ENCODE measurements around the gene STK40.

Gene STK40

GRCh38 chr1:36306210-36306901 lies 79.4 kb downstream of the STK40 start, which contains the start of gene SH3D21:
TSS of gene SH3D21 (plus strand) at chr1:36306368. CDS start at chr1:36306421, 53 bp downstream.
- peak; percentile 54 for DNase-seq

DNA sequence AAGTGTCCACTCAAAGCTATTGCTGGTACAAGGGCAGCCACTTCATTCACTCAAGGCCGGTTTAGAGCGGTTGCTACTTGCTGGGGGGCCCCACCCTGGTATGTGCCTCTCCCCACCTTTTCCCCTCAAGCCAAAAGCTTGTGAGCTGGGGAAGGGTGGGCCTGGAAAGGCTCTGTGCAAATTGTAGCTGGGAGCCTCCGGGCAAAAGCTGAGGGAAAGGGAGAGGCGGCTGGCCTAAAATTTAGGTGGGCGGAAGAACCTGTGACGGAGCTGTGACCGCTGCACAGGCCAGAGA lies 79.9 kb downstream of the STK40 start:
- no peak for DNase-seq

DNA sequence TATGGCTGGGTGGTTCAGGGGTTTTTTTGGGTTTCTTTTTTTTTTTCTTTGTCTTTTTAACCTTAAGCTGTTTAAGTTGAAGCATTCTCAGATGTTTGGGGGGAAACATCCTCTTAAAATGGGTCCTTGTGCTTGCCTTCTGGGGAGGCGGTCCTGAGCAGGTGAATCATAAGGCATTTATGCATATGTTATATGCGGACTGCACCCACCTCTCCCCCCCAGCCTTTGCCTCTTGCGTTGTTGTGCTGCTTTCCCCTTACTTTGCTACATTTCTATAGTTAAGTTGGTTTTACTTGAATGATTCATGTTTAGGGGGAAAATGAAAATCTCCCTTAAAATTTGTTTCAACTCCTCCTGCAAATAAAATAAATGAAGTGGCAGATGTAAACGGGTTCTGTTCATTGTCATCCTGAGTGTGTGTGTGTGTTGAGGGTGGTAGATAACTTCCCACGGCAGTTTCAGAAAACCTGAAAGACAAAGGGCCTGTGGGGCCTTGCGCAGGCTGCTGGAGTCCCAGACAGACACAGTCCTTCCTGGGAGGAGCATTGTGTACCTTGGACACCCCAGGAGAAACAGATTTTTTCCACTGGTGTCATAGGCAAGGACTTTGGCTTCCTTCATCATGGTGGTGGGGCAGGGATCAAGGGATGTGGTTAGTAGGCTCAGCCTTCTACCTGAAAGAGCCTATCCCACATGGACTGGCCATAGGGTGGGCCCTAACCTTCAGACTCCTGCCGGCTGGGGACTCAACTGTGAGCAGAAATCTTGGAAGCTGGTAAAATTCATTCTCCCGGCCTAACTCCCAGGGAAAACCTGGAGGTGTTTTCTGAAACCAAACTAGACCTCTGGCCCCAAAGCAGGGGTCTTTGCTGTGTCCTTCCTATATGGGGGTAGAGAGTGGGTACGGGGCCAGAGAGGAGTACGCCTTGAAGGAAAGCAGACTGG lies 80.5 kb downstream of the STK40 start:
- DNase-seq = no peak

DNA sequence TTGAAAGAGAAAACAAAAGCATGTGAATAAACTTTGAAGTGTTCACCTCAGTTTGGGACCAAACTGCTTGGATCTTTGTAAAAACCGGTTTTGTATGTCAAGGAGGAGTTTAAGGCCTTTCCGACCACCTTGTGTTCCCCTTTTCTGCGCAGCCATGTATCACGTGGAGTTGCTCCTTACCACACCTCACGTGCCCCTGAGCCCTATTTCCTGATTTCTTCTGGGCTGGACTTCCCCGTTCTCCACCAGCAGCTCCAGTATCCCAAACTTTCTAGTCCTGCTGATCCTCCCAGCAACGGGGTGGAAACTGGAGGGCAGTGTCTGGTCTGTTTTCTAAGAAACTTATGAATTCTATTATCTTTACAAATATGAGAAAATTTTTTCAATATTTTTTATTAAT lies 81.2 kb downstream of the STK40 start:
- no peak for DNase-seq

GRCh38 chr1:36303650-36304360 lies 81.9 kb downstream of the STK40 start:
- DNase-seq = no peak

- no peak for DNase-seq
Observed at GRCh38 chr1:36303244-36303643, 82.5 kb downstream of the STK40 start.

DNA sequence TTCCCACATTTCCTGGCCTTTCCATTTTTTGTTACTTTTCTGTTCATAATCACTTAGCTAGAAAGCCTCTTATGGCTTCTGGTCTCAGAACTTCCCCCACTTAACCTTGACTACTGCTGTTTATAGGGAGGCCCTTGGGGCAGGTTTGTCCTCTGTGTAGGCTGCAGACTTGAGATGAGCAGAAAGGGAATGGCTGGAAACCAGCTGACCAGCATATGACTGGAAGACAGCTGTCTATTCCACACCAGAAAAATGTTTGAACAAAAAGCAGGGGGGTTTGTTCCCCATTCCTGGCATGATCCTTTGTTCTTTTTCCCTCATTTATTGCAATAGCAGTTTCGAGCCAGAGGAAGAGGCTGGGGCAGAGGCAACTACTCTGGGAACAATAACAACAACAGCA lies 84.5 kb downstream of the STK40 start:
- DNase-seq = no peak

- no peak for DNase-seq
Observed at GRCh38 chr1:36300526-36300925, 85.2 kb downstream of the STK40 start.

DNA sequence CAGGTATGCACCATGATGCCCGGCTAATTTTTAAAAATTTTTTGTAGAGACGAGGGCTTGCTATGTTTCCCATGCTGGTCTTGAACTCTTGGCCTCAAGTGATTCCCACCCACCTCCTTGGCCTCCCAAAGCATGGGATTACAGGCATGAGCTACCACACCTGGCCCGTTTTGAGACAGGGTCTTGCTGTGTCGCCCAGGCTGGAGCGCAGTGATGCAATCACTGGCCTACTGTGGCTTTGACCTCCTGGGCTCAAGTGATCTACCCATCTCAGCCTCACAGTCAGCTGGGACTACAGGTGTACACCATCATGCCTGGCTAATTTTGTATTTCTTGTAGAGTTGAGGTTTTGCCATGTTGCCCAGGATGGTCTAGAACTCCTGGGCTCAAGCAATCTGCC lies 87.1 kb downstream of the STK40 start:
- DNase-seq = no peak

DNA sequence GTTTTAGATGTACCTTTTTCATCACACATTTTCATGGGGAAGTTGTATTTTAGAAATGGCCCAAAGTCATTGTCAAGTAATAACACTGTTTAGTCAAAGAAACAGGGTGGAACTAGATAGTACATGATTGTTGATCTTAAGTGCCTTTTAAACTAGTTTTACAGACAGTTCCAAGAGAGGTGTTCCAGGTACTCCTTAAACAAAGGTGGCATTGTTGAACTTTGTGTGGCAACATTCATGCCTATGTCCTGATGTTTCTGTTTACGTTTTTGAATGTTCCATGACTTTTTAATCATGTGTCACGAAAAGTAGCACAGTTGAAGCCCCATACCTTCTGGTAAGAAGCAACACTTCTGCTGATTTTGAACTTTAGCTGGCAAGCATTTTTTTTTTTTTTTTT lies 88.7 kb downstream of the STK40 start:
- no peak for DNase-seq

GRCh38 chr1:36295390-36295789 lies 90.3 kb downstream of the STK40 start:
- no peak for DNase-seq
